Measurements from ENCODE around the gene ANKRD45. TPM values are rescaled to one million over a fixed set of nuclear protein-coding genes. Genes with fewer than 3 reads are reported as not detected.
"Not testable (repeated sequence)": the region's sequence is repeated elsewhere in the genome, so short reads cannot be mapped to it uniquely, and the experiment has no call there.

ANKRD45 gene
- total RNA-seq, 6 donors from 2014 or later: 1.4 to 17.9 (median 5.2) TPM

- H3K9me3 ChIP-seq: no peaks in the 10 kb centered on the region
- DNase-seq (no peak), ATAC-seq (ENCODE audit: low FRiP score in 2 of 2) (no peak)
- WGBS, 2 donors: 54 to 59% methylated on average over 3 of the region's 3 CpGs
- H3K4me1 ChIP-seq: no peaks in the 10 kb centered on the region
- no peaks in the 10 kb centered on the region for H3K27me3 ChIP-seq
- H3K4me3 ChIP-seq: no peak overlapping the region
- no peak for TF ChIP-seq POLR2AphosphoS5 (IDR thresholded peaks at IDR 0.05)
- TF ChIP-seq POLR2A (IDR thresholded peaks at IDR 0.05): no peak
- no peak for TF ChIP-seq CTCF (IDR thresholded peaks at IDR 0.05)
- no peak for TF ChIP-seq EP300 (IDR thresholded peaks at IDR 0.05)
- no peak overlapping the region for H3K27ac ChIP-seq
- H3K36me3 ChIP-seq: no peaks in the 10 kb centered on the region
Observed at GRCh38 chr1:173646656-173647055, 23.0 kb downstream of the ANKRD45 start.

GRCh38 chr1:173642450-173643139, 27.1 kb downstream of the ANKRD45 start:
- H3K4me3 ChIP-seq; H3K27me3 ChIP-seq; H3K27ac ChIP-seq; H3K36me3 ChIP-seq; H3K4me1 ChIP-seq; DNase-seq; ATAC-seq (ENCODE audit: low FRiP score in 2 of 2); H3K9me3 ChIP-seq: not testable (repeated sequence)
- 83 to 88% methylated on average over 4 of the region's 4 CpGs for WGBS, 2 donors

- ATAC-seq (ENCODE audit: low FRiP score in 2 of 2) (no peak), DNase-seq (no peak)
- H3K27me3 ChIP-seq: no peaks in the 10 kb centered on the region
- no peaks in the 10 kb centered on the region for H3K4me1 ChIP-seq
- no peaks in the 10 kb centered on the region for H3K9me3 ChIP-seq
- no peak overlapping the region for H3K27ac ChIP-seq
- no peaks in the 10 kb centered on the region for H3K36me3 ChIP-seq
- H3K4me3 ChIP-seq: no peak overlapping the region
- 50 to 69% methylated on average over 2 of the region's 2 CpGs for WGBS, 2 donors
- TF ChIP-seq POLR2AphosphoS5 (IDR thresholded peaks at IDR 0.05) (no peak), EP300 (IDR thresholded peaks at IDR 0.05) (no peak)
Observed at GRCh38 chr1:173639102-173639501, 30.5 kb downstream of the ANKRD45 start.

GRCh38 chr1:173638043-173639021, 31.3 kb downstream of the ANKRD45 start:
- Histone ChIP-seq H3K4me3 (no peak overlapping the region), H3K27ac (no peak overlapping the region), H3K4me1 (no peaks in the 10 kb centered on the region), H3K27me3 (no peaks in the 10 kb centered on the region), H3K36me3 (no peaks in the 10 kb centered on the region), H3K9me3 (no peaks in the 10 kb centered on the region)
- ATAC-seq (ENCODE audit: low FRiP score in 2 of 2): no peak
- TF ChIP-seq EP300 (IDR thresholded peaks at IDR 0.05) (no peak), POLR2A (IDR thresholded peaks at IDR 0.05) (no peak)
- 79 to 81% methylated on average over 12 of the region's 12 CpGs for WGBS, 2 donors
- no peak for DNase-seq

- ATAC-seq (ENCODE audit: low FRiP score in 2 of 2): not testable (repeated sequence)
- 89 to 95% methylated on average over 6 of the region's 6 CpGs for WGBS, 2 donors
Observed at GRCh38 chr1:173637236-173638042, 32.2 kb downstream of the ANKRD45 start.

GRCh38 chr1:173635116-173635515, 34.5 kb downstream of the ANKRD45 start, which contains the start of gene TEX50:
TSS of gene TEX50 (plus strand) at chr1:173635338. CDS start at chr1:173635522, 184 bp downstream.
- Histone ChIP-seq H3K27ac (no peak within 1 kb of the TSS), H3K4me1 (no peaks in the 10 kb centered on the region), H3K36me3 (no peaks in the 10 kb centered on the region), H3K4me3 (no peak within 1 kb of the TSS), H3K9me3 (no peaks in the 10 kb centered on the region), H3K27me3 (no peaks in the 10 kb centered on the region)
- 85% methylated on average over 1 of the region's 1 CpG for WGBS, 2 donors
- DNase-seq (no peak), ATAC-seq (ENCODE audit: low FRiP score in 2 of 2) (no peak)
- TF ChIP-seq POLR2A (IDR thresholded peaks at IDR 0.05) (no peak), POLR2AphosphoS5 (IDR thresholded peaks at IDR 0.05) (no peak), CTCF (IDR thresholded peaks at IDR 0.05) (no peak), EP300 (IDR thresholded peaks at IDR 0.05) (no peak)

More at GRCh38 chr1:173637236-173638042, 32.2 kb downstream of the ANKRD45 start:
- not testable (repeated sequence) for H3K4me3 ChIP-seq, H3K4me1 ChIP-seq, H3K27ac ChIP-seq, H3K27me3 ChIP-seq, H3K9me3 ChIP-seq, H3K36me3 ChIP-seq, DNase-seq
